Psoas muscle (tissue), 8 donors: ENCODE measurements around the gene IDH3G. TPM values are rescaled to one million over a fixed set of nuclear protein-coding genes. Genes with fewer than 3 reads are reported as not detected.

Experiments
- ATAC-seq, 4 donors: fragments of 200-7000 bp; cut with Tn5 transposase; one replicate each; pipeline ENCODE4 v1.9.1; 2020; ENCODE audit warnings: moderate library complexity in 3 of 4, mild to moderate bottlenecking in 2 of 4
- DNase-seq, 2 donors: peaks; one replicate each; pipeline ENCODE4 v3.0.0-alpha.2; 2020
- H3K27ac ChIP-seq: fragments of 200-600 bp; one replicate; pipeline ENCODE4 v1.8.0; 2022
- H3K27me3 ChIP-seq, 3 donors: fragments of 200-600 bp in 1 of 3; one replicate each; pipeline versions ENCODE4 v1.6.1 to v1.8.0; 2013 to 2022; ENCODE audit warnings: low read length in 2 of 3, mild to moderate bottlenecking in 2 of 3, moderate library complexity in 1 of 3; ENCODE audit not compliant: insufficient read depth in 3 of 3
- H3K36me3 ChIP-seq, 2 donors: fragments of 200-600 bp in 1 of 2; one replicate each; pipeline versions ENCODE4 v1.6.1 to v1.8.0; 2013 to 2022; ENCODE audit warnings: low read depth in 1 of 2, mild to moderate bottlenecking in 1 of 2, moderate library complexity in 1 of 2; ENCODE audit not compliant: insufficient read depth in 1 of 2
- H3K4me1 ChIP-seq: fragments of 200-600 bp; one replicate; pipeline ENCODE4 v1.8.0; 2022
- H3K4me3 ChIP-seq: fragments of 200-600 bp; one replicate; pipeline ENCODE4 v1.8.0; 2022; ENCODE audit warnings: mild to moderate bottlenecking
- H3K9me3 ChIP-seq: fragments of 200-600 bp; one replicate; pipeline ENCODE4 v1.8.0; 2022
- WGBS, 3 donors: extraction: QIAGEN DNeasy Blood & Tissue Kit; methylation state at CpG; one replicate each; pipeline versions ENCODE4 v1.1.6 to v1.1.7; 2013; 5-methylcytosine and 5-hydroxymethylcytosine counted together
- intact Hi-C, 2 donors: fragments of 100-400 bp; cut with DNase I; formaldehyde crosslinking; loops; one replicate each; pipeline versions ENCODE4 v1.11.0 to v1.14.2; 2022
- polyA plus RNA-seq, 3 donors: library from polyadenylated mRNA; stranded (reverse); fragments of 200-250 nt; gene quantifications; one replicate each; pipeline ENCODE4 v1.2.3, GENCODE V29; 2013
- total RNA-seq, 4 donors: library from RNA; stranded (reverse); fragmentation: NEBNext Ultra II Directional in 2 of 4; extraction: Animal tissue kit (Norgen Biotek cat#: 25700) in 2 of 4; gene quantifications; one replicate each; pipeline versions ENCODE4 v1.2.1 to v1.2.4, GENCODE V29; 2021 to 2023
- TF ChIP-seq, protein P1 (sequence below): fragments of 200-600 bp; IDR thresholded peaks from one replicate; pipeline ENCODE4 v1.8.0; 2022; ENCODE audit warnings: antibody characterized with exemption
- donor health status: healthy with polysubstance abuse.
- donor health status: DM: no; HTN: no; CAD: no; lungs with moderate emphysema.
- donor health status: Bipolar disorder and iron deficiency.
- donor health status: healthy.
- donor health status: DM: yes; HTN: yes; CAD: no.
- donor health status: DM: no; HTN: no; CAD: no.
- donor health status: DM: no; HTN: no; CAD: no.
- donor health status: DM: yes; HTN: yes; CAD: no.

IDH3G gene
- total and polyA plus RNA-seq, 7 donors: 25.0 to 56.9 (median 50.5) TPM

DNA sequence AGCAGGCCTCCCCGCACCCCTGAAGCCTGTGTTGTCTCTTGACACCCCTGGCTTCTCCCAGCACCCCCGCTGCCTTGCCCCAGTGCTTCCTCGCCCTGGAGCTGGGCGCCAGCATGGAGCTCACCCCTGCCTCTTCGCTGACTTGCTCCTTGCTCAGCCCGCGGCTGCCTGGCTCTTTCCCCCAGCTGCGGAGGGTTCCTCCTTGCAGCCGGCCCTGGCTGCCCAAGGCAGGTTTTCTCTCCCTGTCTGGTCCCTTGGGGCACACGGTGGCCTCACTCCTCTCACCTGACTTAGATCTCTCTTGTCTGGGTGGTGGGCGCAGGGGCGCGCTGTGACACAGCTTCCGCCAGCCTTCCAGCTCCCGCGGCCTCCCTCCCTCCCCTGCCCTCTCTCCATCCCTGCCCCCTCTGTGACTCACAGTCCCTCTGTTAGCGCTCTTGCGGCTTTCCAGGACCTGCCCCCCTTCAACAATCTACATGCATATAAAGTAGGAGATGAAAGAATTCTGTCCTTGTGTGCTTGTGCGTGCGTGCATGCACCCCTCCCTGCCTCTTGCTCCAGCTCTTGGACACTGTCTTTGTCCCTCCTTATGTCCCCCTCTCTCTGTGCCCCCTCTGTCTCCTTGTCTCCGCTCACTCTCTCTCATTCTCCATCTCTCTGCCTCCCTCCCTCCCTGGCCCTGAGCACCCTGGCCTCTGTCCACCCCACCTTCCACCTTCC lies 27.9 kb downstream of the IDH3G start:
- no peak overlapping the region for H3K4me3 ChIP-seq

GRCh38 chrX:153765138-153766079 lies 28.8 kb downstream of the IDH3G start:
- Histone ChIP-seq H3K27me3 (no peaks in the 10 kb centered on the region), H3K4me3 (no peak overlapping the region), H3K27ac (no peak overlapping the region), H3K9me3 (no peaks in the 10 kb centered on the region), H3K36me3 (no peaks in the 10 kb centered on the region), H3K4me1 (no peaks in the 10 kb centered on the region)
- WGBS, 3 donors: 56 to 69% (median 67%) methylated on average over 9 to 27 of the region's 27 CpGs
- intact Hi-C loops: no loop called here
- ATAC-seq: no peak
- TF ChIP-seq, protein P1, sequence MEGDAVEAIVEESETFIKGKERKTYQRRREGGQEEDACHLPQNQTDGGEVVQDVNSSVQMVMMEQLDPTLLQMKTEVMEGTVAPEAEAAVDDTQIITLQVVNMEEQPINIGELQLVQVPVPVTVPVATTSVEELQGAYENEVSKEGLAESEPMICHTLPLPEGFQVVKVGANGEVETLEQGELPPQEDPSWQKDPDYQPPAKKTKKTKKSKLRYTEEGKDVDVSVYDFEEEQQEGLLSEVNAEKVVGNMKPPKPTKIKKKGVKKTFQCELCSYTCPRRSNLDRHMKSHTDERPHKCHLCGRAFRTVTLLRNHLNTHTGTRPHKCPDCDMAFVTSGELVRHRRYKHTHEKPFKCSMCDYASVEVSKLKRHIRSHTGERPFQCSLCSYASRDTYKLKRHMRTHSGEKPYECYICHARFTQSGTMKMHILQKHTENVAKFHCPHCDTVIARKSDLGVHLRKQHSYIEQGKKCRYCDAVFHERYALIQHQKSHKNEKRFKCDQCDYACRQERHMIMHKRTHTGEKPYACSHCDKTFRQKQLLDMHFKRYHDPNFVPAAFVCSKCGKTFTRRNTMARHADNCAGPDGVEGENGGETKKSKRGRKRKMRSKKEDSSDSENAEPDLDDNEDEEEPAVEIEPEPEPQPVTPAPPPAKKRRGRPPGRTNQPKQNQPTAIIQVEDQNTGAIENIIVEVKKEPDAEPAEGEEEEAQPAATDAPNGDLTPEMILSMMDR: no peak
- peak; percentile 18 to 53 for DNase-seq

More for the DNA sequence above, 27.9 kb downstream of the IDH3G start:
- ATAC-seq (no peak), DNase-seq (peak; percentile 16 to 49)
- 79 to 84% (median 82%) methylated on average over 17 to 21 of the region's 21 CpGs for WGBS, 3 donors
- intact Hi-C loops: no loop called here
- TF ChIP-seq, protein P1: no peak
- no peaks in the 10 kb centered on the region for H3K4me1 ChIP-seq
- no peak overlapping the region for H3K27ac ChIP-seq
- no peaks in the 10 kb centered on the region for H3K27me3 ChIP-seq
- H3K9me3 ChIP-seq: no peaks in the 10 kb centered on the region
- no peaks in the 10 kb centered on the region for H3K36me3 ChIP-seq

GRCh38 chrX:153764786-153765137 lies 29.4 kb downstream of the IDH3G start:
- intact Hi-C loops: loop anchor here (1.0 to 5.0 kb wide), 2 partner anchors 188 to 189 kb away; no protein-coding TSS in a partner anchor

GRCh38 chrX:153763989-153764755 lies 30.0 kb downstream of the IDH3G start, which contains the start of gene PLXNB3:
Gene PLXNB3, plus strand, starts transcription at chrX:153764249. Its CDS starts 1,287 bp downstream, at chrX:153765536.
- TF ChIP-seq, protein P1: peak; percentile 85
- Histone ChIP-seq H3K4me1 (no peaks in the 10 kb centered on the region), H3K27me3 (no peaks in the 10 kb centered on the region), H3K4me3 (no peak within 1 kb of the TSS), H3K9me3 (no peaks in the 10 kb centered on the region), H3K36me3 (no peaks in the 10 kb centered on the region), H3K27ac (no peak within 1 kb of the TSS)
- DNase-seq (peak; percentile 81 to 88), ATAC-seq (peak; percentile 86 to 93 (median 90))
- intact Hi-C loops: loop anchor here (1.0 to 5.0 kb wide), 2 partner anchors 188 to 189 kb away; no protein-coding TSS in a partner anchor
- WGBS, 3 donors: 4 to 36% (median 21%) methylated on average over 14 to 26 of the region's 26 CpGs

More at GRCh38 chrX:153764786-153765137, 29.4 kb downstream of the IDH3G start:
- Histone ChIP-seq H3K4me3 (no peak overlapping the region), H3K27ac (no peak overlapping the region), H3K9me3 (no peaks in the 10 kb centered on the region), H3K27me3 (no peaks in the 10 kb centered on the region), H3K36me3 (no peaks in the 10 kb centered on the region), H3K4me1 (no peaks in the 10 kb centered on the region)
- TF ChIP-seq, protein P1: no peak
- 57 to 84% (median 74%) methylated on average over 4 to 7 of the region's 7 CpGs for WGBS, 3 donors
- DNase-seq: no peak
- ATAC-seq: no peak
